Measurements from ENCODE around the gene ARID4B. TPM values are rescaled to one million over a fixed set of nuclear protein-coding genes. Genes with fewer than 3 reads are reported as not detected.

ARID4B gene
- total and polyA plus RNA-seq, 4 experiments from 2014 or later = 34.8 to 99.5 (median 90.8) TPM

- no peaks in the 10 kb centered on the region for H3K9me3 Mint-ChIP-seq
- Histone ChIP-seq H3K4me1 (ENCODE audit: insufficient read depth, low read length) (peaks cover 46% of the 10 kb centered on the region), H3K27ac (ENCODE audit: low read depth, low read length) (no peak overlapping the region), H3K27me3 (ENCODE audit: insufficient read depth, low read length) (no peaks in the 10 kb centered on the region), H3K4me3 (ENCODE audit: low read length in 2 of 2) (no peak overlapping the region), H3K9me3 (ENCODE audit: control insufficient read depth in 1 of 2, low read length in 2 of 2) (no peaks in the 10 kb centered on the region), H3K36me3 (ENCODE audit: insufficient read depth, low read length) (peaks cover 35% of the 10 kb centered on the region)
- DNase-seq = no peak
- ChIA-PET POLR2A (ENCODE audit: partially characterized antibody) (interaction anchor here (0.6 to 1.2 kb wide), 3 partner anchors 9 to 349 kb away, joined by 3 to 6 read pairs (median 3); no protein-coding TSS in a partner anchor), CTCF (ENCODE audit: partially characterized antibody) (interaction anchor here (0.6 kb wide), 1 partner anchor 51 kb away, joined by 3 read pairs; no protein-coding TSS in a partner anchor)
- no peaks in the 10 kb centered on the region for H3K27me3 Mint-ChIP-seq
- H3K4me3 Mint-ChIP-seq = no peak overlapping the region
- H3K4me1 Mint-ChIP-seq = peaks cover 20 to 36% (median 23%) of the 10 kb centered on the region in 4 donors
- H3K27ac Mint-ChIP-seq = no peak overlapping the region
- intact Hi-C loops (cut with micrococcal nuclease) = no loop called here
- peaks cover 22 to 39% of the 10 kb centered on the region in 2 donors for H3K36me3 Mint-ChIP-seq
Measured at GRCh38 chr1:235156740-235157139, 171.2 kb downstream of the ARID4B start.

GRCh38 chr1:235156265-235156664 lies 171.7 kb downstream of the ARID4B start:
- Mint-ChIP-seq H3K4me3 (no peak overlapping the region), H3K9me3 (no peaks in the 10 kb centered on the region), H3K36me3 (peaks cover 25 to 38% of the 10 kb centered on the region in 2 donors), H3K27ac (peak overlapping the region in 4 of 7 donors; percentile 5 to 52 (median 33)), H3K27me3 (no peaks in the 10 kb centered on the region), H3K4me1 (peaks cover 21 to 36% (median 22%) of the 10 kb centered on the region in 4 donors)
- Histone ChIP-seq H3K9me3 (ENCODE audit: control insufficient read depth in 1 of 2, low read length in 2 of 2) (no peaks in the 10 kb centered on the region), H3K4me1 (ENCODE audit: insufficient read depth, low read length) (peaks cover 48% of the 10 kb centered on the region), H3K27me3 (ENCODE audit: insufficient read depth, low read length) (no peaks in the 10 kb centered on the region), H3K4me3 (ENCODE audit: low read length in 2 of 2) (no peak overlapping the region), H3K36me3 (ENCODE audit: insufficient read depth, low read length) (peaks cover 39% of the 10 kb centered on the region), H3K27ac (ENCODE audit: low read depth, low read length) (no peak overlapping the region)
- intact Hi-C loops (cut with micrococcal nuclease) = no loop called here
- ChIA-PET CTCF (ENCODE audit: partially characterized antibody) (interaction anchor here (0.6 kb wide), 1 partner anchor 51 kb away, joined by 3 read pairs; no protein-coding TSS in a partner anchor), POLR2A (ENCODE audit: partially characterized antibody) (interaction anchor here (1.2 kb wide), 1 partner anchor 8 kb away, joined by 3 read pairs; no protein-coding TSS in a partner anchor)
- no peak for DNase-seq

- Mint-ChIP-seq H3K4me3 (peak overlapping the region in 1 of 8 donors; percentile 22), H3K4me1 (peaks cover 16 to 36% (median 26%) of the 10 kb centered on the region in 4 donors), H3K27ac (peak overlapping the region in 1 of 7 donors; percentile 12), H3K27me3 (no peaks in the 10 kb centered on the region), H3K36me3 (peaks cover 37 to 59% of the 10 kb centered on the region in 2 donors), H3K9me3 (no peaks in the 10 kb centered on the region)
- H3K4me1 ChIP-seq (ENCODE audit: insufficient read depth, low read length) = peaks cover 23% of the 10 kb centered on the region
- H3K27me3 ChIP-seq (ENCODE audit: insufficient read depth, low read length) = no peaks in the 10 kb centered on the region
- H3K9me3 ChIP-seq (ENCODE audit: control insufficient read depth in 1 of 2, low read length in 2 of 2) = no peaks in the 10 kb centered on the region
- H3K4me3 ChIP-seq (ENCODE audit: low read length in 2 of 2) = no peak overlapping the region
- no peak overlapping the region for H3K27ac ChIP-seq (ENCODE audit: low read depth, low read length)
- ChIA-PET CTCF (ENCODE audit: partially characterized antibody) (no interaction called here), POLR2A (ENCODE audit: partially characterized antibody) (interaction anchor here (1.4 kb wide), 1 partner anchor 30 kb away, joined by 3 read pairs; no protein-coding TSS in a partner anchor)
- DNase-seq = no peak
- intact Hi-C loops (cut with micrococcal nuclease) = no loop called here
- peaks cover 54% of the 10 kb centered on the region for H3K36me3 ChIP-seq (ENCODE audit: insufficient read depth, low read length)
Measured at GRCh38 chr1:235152235-235152634, 175.7 kb downstream of the ARID4B start.

- no peaks in the 10 kb centered on the region for H3K9me3 Mint-ChIP-seq
- H3K4me3 ChIP-seq (ENCODE audit: low read length in 2 of 2) = no peak overlapping the region
- peaks cover 20 to 36% (median 27%) of the 10 kb centered on the region in 4 donors for H3K4me1 Mint-ChIP-seq
- intact Hi-C loops (cut with micrococcal nuclease) = no loop called here
- H3K27ac Mint-ChIP-seq = peak overlapping the region in 6 of 7 donors; percentile 3 to 84 (median 26)
- H3K4me1 ChIP-seq (ENCODE audit: insufficient read depth, low read length) = peaks cover 11% of the 10 kb centered on the region
- peaks cover 49% of the 10 kb centered on the region for H3K36me3 ChIP-seq (ENCODE audit: insufficient read depth, low read length)
- H3K27ac ChIP-seq (ENCODE audit: low read depth, low read length) = no peak overlapping the region
- no peaks in the 10 kb centered on the region for H3K9me3 ChIP-seq (ENCODE audit: control insufficient read depth in 1 of 2, low read length in 2 of 2)
- DNase-seq = no peak
- CTCF ChIA-PET (ENCODE audit: partially characterized antibody) = no interaction called here
- H3K36me3 Mint-ChIP-seq = peaks cover 37 to 66% of the 10 kb centered on the region in 2 donors
- no peaks in the 10 kb centered on the region for H3K27me3 Mint-ChIP-seq
- no peaks in the 10 kb centered on the region for H3K27me3 ChIP-seq (ENCODE audit: insufficient read depth, low read length)
- POLR2A ChIA-PET (ENCODE audit: partially characterized antibody) = interaction anchor here (1.1 kb wide), 1 partner anchor 10 kb away, joined by 3 read pairs; the partner anchor contains the start of gene RBM34
- H3K4me3 Mint-ChIP-seq = peak overlapping the region in 2 of 8 donors; percentile 15 to 17
Measured at GRCh38 chr1:235151033-235151432, 176.9 kb downstream of the ARID4B start.

GRCh38 chr1:235149824-235150223 lies 178.2 kb downstream of the ARID4B start:
- no peak overlapping the region for H3K4me3 Mint-ChIP-seq
- intact Hi-C loops (cut with micrococcal nuclease) = no loop called here
- ChIA-PET CTCF (ENCODE audit: partially characterized antibody) (no interaction called here), POLR2A (ENCODE audit: partially characterized antibody) (no interaction called here)
- no peak overlapping the region for H3K4me3 ChIP-seq (ENCODE audit: low read length in 2 of 2)
- peak overlapping the region in 1 of 7 donors; percentile 4 for H3K27ac Mint-ChIP-seq
- no peaks in the 10 kb centered on the region for H3K27me3 Mint-ChIP-seq
- H3K4me1 ChIP-seq (ENCODE audit: insufficient read depth, low read length) = peaks cover 11% of the 10 kb centered on the region
- DNase-seq = no peak
- no peaks in the 10 kb centered on the region for H3K27me3 ChIP-seq (ENCODE audit: insufficient read depth, low read length)
- no peaks in the 10 kb centered on the region for H3K9me3 Mint-ChIP-seq
- H3K36me3 ChIP-seq (ENCODE audit: insufficient read depth, low read length) = peaks cover 50% of the 10 kb centered on the region
- peaks cover 21 to 34% (median 27%) of the 10 kb centered on the region in 4 donors for H3K4me1 Mint-ChIP-seq
- peaks cover 35 to 71% of the 10 kb centered on the region in 2 donors for H3K36me3 Mint-ChIP-seq
- no peaks in the 10 kb centered on the region for H3K9me3 ChIP-seq (ENCODE audit: control insufficient read depth in 1 of 2, low read length in 2 of 2)
- H3K27ac ChIP-seq (ENCODE audit: low read depth, low read length) = no peak overlapping the region

GRCh38 chr1:235147269-235147668 lies 180.7 kb downstream of the ARID4B start:
- Mint-ChIP-seq H3K27ac (peak overlapping the region in 1 of 7 donors; percentile 68), H3K4me3 (no peak overlapping the region), H3K27me3 (no peaks in the 10 kb centered on the region), H3K9me3 (no peaks in the 10 kb centered on the region), H3K4me1 (peaks cover 17 to 24% (median 21%) of the 10 kb centered on the region in 4 donors), H3K36me3 (peaks cover 29 to 70% of the 10 kb centered on the region in 2 donors)
- ChIA-PET CTCF (ENCODE audit: partially characterized antibody) (interaction anchor here (1.5 kb wide), 1 partner anchor 13 kb away, joined by 4 read pairs; the partner anchor contains the start of gene RBM34), POLR2A (ENCODE audit: partially characterized antibody) (interaction anchor here (1.3 to 2.1 kb wide), 3 partner anchors 9 to 14 kb away, joined by 3 to 6 read pairs (median 3); partner anchors contain the start of gene RBM34)
- peaks cover 60% of the 10 kb centered on the region for H3K36me3 ChIP-seq (ENCODE audit: insufficient read depth, low read length)
- no peak overlapping the region for H3K27ac ChIP-seq (ENCODE audit: low read depth, low read length)
- intact Hi-C loops (cut with micrococcal nuclease) = no loop called here
- H3K9me3 ChIP-seq (ENCODE audit: control insufficient read depth in 1 of 2, low read length in 2 of 2) = no peaks in the 10 kb centered on the region
- H3K4me3 ChIP-seq (ENCODE audit: low read length in 2 of 2) = no peak overlapping the region
- H3K27me3 ChIP-seq (ENCODE audit: insufficient read depth, low read length) = no peaks in the 10 kb centered on the region
- H3K4me1 ChIP-seq (ENCODE audit: insufficient read depth, low read length) = peaks cover 11% of the 10 kb centered on the region
- no peak for DNase-seq

- Mint-ChIP-seq H3K4me1 (peaks cover 9 to 15% (median 11%) of the 10 kb centered on the region in 4 donors), H3K27ac (peak overlapping the region in 2 of 7 donors; percentile 8 to 61), H3K9me3 (no peaks in the 10 kb centered on the region), H3K4me3 (no peak overlapping the region), H3K36me3 (peaks cover 29 to 71% of the 10 kb centered on the region in 2 donors), H3K27me3 (no peaks in the 10 kb centered on the region)
- Histone ChIP-seq H3K27me3 (ENCODE audit: insufficient read depth, low read length) (no peaks in the 10 kb centered on the region), H3K9me3 (ENCODE audit: control insufficient read depth in 1 of 2, low read length in 2 of 2) (no peaks in the 10 kb centered on the region), H3K4me1 (ENCODE audit: insufficient read depth, low read length) (peaks cover 1% of the 10 kb centered on the region), H3K4me3 (ENCODE audit: low read length in 2 of 2) (no peak overlapping the region), H3K36me3 (ENCODE audit: insufficient read depth, low read length) (peaks cover 54% of the 10 kb centered on the region), H3K27ac (ENCODE audit: low read depth, low read length) (no peak overlapping the region)
- intact Hi-C loops (cut with micrococcal nuclease) = no loop called here
- CTCF ChIA-PET (ENCODE audit: partially characterized antibody) = interaction anchor here (0.9 to 1.8 kb wide), 2 partner anchors 10 to 13 kb away, joined by 3 to 4 read pairs; no protein-coding TSS in a partner anchor
- POLR2A ChIA-PET (ENCODE audit: partially characterized antibody) = interaction anchor here (0.7 kb wide), 1 partner anchor 18 kb away, joined by 4 read pairs; no protein-coding TSS in a partner anchor
- DNase-seq = no peak
Measured at GRCh38 chr1:235145639-235146038, 182.3 kb downstream of the ARID4B start.
